ENCODE data around the gene KIAA0040.

Gene KIAA0040

DNA sequence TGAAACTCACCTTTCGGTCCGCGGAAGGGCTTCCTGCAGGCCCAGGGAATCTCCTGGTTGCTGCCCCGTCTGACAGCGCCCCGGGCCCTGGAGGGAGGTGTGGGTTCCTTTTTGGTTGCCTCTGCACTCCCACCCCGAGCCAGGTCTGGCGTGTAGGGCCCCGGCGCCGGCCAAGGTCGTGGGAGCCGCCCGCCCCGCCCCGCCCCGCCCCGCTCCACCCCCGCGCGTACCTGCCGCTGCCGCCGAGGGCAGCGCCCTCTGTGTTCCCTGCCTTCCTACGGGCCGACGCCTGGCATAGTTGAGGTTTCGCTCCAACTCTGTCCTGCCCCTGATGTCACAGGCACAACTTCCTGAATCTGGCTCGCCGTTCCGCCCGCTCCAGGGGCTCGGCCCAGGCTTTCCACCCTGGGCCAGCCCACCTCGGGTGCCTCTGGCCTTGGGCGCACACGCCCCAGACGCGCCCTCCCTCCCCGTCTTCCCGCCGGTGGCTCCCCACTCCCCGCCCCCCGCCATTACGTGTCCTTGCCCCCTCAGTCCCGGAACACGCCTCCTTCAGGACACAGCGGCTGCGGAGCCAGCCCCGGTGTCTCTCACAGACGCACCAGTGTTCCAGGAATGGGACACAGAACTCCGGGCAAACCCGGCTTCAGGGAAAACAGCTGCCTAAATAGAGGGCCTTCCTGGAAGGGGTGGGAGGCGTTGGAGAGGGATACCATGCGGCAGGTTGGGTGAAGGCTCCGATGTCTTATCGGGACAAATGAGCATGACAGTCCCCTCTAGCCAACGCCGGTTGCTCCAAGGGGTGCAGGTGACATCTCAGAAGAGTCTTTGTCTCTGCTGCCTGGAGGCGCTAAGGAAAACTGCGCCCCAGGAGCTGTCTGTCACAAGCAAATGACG, at the start of gene KIAA0040:
Gene KIAA0040 (minus strand): TSS at position 147 of the 897 bp plus-strand sequence. CDS start 31,763 bp downstream, outside the sequence.
- no peak for DNase-seq (ENCODE audit: low read depth)

- no peak for DNase-seq (ENCODE audit: low read depth)
These were observed 44.8 kb upstream of the KIAA0040 start for GRCh38 chr1:175237389-175237788.

GRCh38 chr1:175234639-175235038, 42.1 kb upstream of the KIAA0040 start:
- DNase-seq (ENCODE audit: low read depth): no peak

DNA sequence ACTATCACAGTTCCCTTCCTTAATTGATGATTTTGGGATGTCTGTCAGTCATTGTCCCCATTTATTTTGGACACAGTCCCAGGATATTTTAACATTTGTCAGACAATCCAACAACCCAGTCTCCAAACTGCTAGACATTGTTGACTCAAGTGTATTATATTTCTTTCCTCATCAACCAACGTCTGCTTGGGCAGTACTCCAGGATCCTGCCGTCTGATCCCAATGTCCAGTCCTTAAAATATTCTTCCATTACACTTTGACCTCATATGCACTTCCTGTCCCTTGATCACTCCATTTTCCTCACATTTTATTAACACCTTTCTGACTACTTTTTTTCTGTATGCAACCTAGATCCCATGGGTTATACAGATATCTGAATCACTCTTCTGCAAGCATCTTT, 39.8 kb upstream of the KIAA0040 start:
- DNase-seq (ENCODE audit: low read depth): no peak

DNA sequence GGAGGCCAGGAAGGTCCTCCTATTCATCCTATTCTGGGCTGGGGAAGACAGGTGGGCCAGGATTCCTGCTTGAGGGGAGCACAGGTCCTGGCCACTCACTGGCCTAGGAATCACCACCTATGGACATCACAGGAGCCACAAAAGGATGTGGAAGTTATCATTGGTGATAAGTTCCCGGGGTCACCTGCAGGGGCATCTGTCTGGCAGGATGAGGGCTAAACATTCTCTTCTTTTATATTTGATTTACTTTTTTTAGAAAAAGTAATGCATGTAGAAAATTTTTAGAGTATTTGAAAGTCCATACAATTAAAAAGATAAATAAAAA, 33.2 kb upstream of the KIAA0040 start:
- DNase-seq (ENCODE audit: low read depth): no peak

- no peak for DNase-seq (ENCODE audit: low read depth)
These were observed 29.8 kb upstream of the KIAA0040 start for GRCh38 chr1:175222296-175222938.

- no peak for DNase-seq (ENCODE audit: low read depth)
These were observed 29.1 kb upstream of the KIAA0040 start for GRCh38 chr1:175221557-175222175.

DNA sequence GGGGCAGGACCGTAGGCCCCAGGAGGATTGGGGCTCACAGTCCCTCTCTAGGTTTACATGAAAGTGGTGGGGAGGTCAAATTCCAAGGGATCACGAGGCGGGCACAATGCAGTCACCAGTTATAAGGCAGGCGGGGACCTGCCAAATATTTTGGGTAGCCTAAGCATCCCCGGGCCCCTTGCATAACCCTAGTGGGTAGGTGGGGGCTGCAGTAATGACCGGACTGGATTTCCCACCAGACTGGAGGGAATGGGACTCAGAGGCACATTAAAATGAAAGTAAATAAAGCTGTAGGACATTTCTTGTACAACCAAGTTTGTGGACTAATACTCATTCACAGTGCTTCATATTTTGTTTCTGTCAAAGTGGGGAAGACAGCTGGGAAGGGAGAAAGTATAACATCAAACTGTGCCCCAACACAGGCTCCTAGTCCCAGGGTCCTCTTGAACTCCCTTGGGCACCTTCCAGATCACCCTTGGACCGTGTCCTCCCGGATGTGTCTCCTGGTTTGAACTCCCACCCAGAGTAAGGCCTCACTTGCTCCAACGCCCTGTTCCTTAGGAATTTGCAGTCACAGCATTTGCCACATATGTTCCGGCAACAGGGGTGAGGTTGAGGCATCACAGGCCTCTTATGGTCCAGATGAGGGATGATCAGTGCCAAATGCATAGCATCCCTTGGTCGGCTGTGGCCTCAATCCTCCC, 28.4 kb upstream of the KIAA0040 start:
- DNase-seq (ENCODE audit: low read depth): no peak

DNA sequence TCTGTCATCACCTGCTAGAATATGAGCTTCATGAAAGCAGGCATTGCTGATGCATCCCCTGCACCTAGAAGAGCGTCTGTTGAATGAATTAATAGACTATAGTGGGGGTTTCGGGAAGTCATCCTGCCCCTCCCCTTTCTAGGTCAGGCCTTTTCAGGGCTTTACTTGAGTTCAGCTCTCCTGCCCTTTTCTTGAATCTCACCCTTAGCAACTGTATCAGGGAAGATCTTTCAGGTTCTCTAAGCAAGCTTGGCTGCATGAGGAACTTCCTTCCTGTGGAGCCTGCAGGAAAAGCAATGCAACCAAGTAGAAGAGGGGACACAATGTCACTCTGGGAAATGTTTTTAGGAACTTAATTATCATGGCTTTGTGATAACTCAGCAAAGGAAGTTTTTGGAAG, 27.2 kb upstream of the KIAA0040 start:
- no peak for DNase-seq (ENCODE audit: low read depth)

DNA sequence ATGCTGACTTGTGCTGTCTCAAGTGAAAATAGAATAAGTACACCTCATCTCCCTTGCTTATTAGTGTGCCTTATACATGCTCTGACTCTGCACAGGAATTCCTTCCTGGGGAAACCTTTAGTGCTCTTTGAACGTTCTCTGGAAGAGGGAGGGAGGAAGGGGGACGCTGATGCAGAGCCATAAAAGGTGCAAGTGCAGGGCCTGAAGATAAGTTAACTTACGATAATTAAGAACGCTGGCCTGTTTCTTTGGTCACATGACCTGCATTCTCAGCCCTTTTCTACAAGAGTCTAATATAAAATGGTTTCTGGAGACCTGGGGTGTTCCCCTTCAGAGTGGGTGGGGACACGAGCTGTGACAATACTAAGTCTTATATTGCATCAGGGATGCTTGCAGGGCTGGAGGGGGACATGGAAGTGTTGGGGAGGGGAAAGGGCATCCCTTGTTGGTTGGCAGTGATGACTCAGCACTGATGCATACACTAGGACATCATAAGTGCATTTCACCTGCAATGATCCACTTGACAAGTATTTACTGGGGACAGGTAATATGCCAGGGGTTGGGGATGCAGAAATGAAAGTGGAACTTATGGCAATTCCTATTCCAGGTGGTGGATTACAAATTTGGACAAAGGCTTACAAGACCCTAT, 26.3 kb upstream of the KIAA0040 start:
- DNase-seq (ENCODE audit: low read depth): no peak

GRCh38 chr1:175217721-175218531, 25.4 kb upstream of the KIAA0040 start:
- DNase-seq (ENCODE audit: low read depth): no peak

DNA sequence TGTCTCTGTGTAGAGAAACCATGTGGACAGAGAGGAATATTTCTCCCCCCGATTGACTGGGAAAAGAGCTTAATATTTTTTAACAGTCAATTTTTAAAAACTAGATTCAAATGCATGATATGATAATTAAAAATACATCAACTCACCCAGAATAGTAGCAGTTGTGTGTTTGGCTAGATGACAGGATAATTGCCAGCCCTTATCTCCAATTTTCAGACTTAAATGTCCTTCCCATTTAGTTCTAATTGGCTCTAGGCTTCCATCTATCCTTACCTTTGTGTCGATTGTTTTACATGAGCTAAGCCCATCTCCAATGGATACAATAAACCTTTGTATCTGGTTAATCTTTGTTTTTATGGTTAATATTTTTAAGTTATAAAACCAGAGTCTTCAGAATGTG, 23.9 kb upstream of the KIAA0040 start:
- no peak for DNase-seq (ENCODE audit: low read depth)

- no peak for DNase-seq (ENCODE audit: low read depth)
These were observed 19.1 kb upstream of the KIAA0040 start for GRCh38 chr1:175211656-175212055.

GRCh38 chr1:175210744-175211143, 18.2 kb upstream of the KIAA0040 start:
- DNase-seq (ENCODE audit: low read depth): no peak

GRCh38 chr1:175209493-175209921, 16.9 kb upstream of the KIAA0040 start:
- no peak for DNase-seq (ENCODE audit: low read depth)

DNA sequence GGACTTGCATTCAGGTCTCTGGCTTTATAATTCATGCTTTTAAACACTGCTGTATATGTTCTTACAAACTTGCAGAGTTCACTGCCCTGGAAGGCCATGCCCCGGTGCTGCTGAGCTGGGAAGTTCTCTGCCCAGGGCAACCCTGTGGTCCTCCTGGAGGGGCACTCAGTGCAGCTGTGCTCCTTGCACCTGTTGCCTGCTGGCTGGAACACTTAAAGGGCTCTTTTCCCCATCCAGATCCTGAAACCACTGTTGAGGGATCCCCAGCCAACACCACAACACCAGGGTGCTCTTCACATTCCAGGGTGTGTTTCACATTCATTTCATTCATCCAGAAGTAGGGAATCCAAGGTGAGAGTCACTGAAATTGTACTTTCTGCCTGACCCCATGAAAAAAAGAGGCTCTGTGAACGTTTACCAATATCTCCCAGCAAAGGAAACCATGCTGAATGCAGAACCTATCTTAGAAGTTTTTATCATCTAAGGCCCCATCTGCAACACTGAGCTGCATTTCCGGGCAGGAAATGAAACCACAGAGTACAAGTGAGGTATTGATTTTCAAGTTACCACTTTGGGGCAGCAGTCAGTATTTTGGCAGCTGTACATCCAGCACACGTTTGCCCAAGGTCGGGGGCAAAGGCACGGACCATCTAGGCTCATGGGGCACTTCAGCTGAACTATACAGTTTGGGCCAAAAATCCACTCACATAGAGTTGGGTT, 16.4 kb upstream of the KIAA0040 start:
- no peak for DNase-seq (ENCODE audit: low read depth)

- no peak for DNase-seq (ENCODE audit: low read depth)
These were observed 15.4 kb upstream of the KIAA0040 start for GRCh38 chr1:175207971-175208370.

DNA sequence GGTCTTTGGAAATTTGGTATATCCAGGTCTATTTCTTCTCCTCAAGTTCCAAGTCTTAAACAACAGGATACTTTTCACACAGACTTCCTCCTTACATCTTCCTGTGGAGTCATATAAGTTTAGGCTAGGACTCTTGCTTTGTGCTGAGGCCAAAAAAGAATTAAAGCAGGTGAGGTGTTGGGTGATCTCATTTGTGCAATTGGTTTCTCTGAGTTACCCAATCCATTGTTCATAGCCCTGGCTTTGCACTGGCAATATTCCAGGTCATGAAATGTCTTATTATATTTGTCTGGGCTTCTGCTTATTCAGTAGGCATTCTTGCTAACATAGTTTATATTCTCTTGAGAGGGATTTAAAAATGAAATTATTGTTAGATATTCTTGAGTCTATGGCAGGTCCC, 14.1 kb upstream of the KIAA0040 start:
- no peak for DNase-seq (ENCODE audit: low read depth)

GRCh38 chr1:175204330-175204729, 11.8 kb upstream of the KIAA0040 start:
- DNase-seq (ENCODE audit: low read depth): no peak

- DNase-seq (ENCODE audit: low read depth): no peak
These were observed 11.0 kb upstream of the KIAA0040 start for GRCh38 chr1:175203570-175204068.

Measured in stimulated activated CD8-positive, alpha-beta memory T cell treated with anti-CD3 and anti-CD28 coated beads, Interleukin-15, amount 100 ng/mL, for 1 hour (primary cell).